ENCODE results near the gene TMEM132C. TPM values are rescaled to one million over a fixed set of nuclear protein-coding genes. Genes with fewer than 3 reads are reported as not detected.

Gene TMEM132C
- total RNA-seq, 1 donor from 2014 or later = not detected

- no peak overlapping the region for H3K27ac Mint-ChIP-seq
- H3K4me1 Mint-ChIP-seq (ENCODE audit: low read depth) = no peaks in the 10 kb centered on the region
- DNase-seq (ENCODE audit: low spot score) = no peak
- H3K27me3 Mint-ChIP-seq (ENCODE audit: low read depth) = no peaks in the 10 kb centered on the region
- no peaks in the 10 kb centered on the region for H3K36me3 Mint-ChIP-seq (ENCODE audit: low read depth)
- intact Hi-C loops (cut with micrococcal nuclease) = no loop called here
- peaks cover 11% of the 10 kb centered on the region for H3K9me3 Mint-ChIP-seq
- H3K4me3 Mint-ChIP-seq (ENCODE audit: low read depth) = no peak overlapping the region
These were observed 62.0 kb downstream of the TMEM132C start for GRCh38 chr12:128328961-128329360.

- no peak for DNase-seq (ENCODE audit: low spot score)
- intact Hi-C loops (cut with micrococcal nuclease) = no loop called here
- no peaks in the 10 kb centered on the region for H3K36me3 Mint-ChIP-seq (ENCODE audit: low read depth)
- no peaks in the 10 kb centered on the region for H3K27me3 Mint-ChIP-seq (ENCODE audit: low read depth)
- no peak overlapping the region for H3K4me3 Mint-ChIP-seq (ENCODE audit: low read depth)
- H3K27ac Mint-ChIP-seq = no peak overlapping the region
- H3K4me1 Mint-ChIP-seq (ENCODE audit: low read depth) = no peaks in the 10 kb centered on the region
- peaks cover 4% of the 10 kb centered on the region for H3K9me3 Mint-ChIP-seq
These were observed 69.5 kb downstream of the TMEM132C start for GRCh38 chr12:128336204-128337070.

GRCh38 chr12:128337071-128337345 is 70.0 kb downstream of the TMEM132C start:
- Mint-ChIP-seq H3K27ac (no peak overlapping the region), H3K4me1 (ENCODE audit: low read depth) (no peaks in the 10 kb centered on the region), H3K4me3 (ENCODE audit: low read depth) (no peak overlapping the region), H3K9me3 (peaks cover 4% of the 10 kb centered on the region), H3K27me3 (ENCODE audit: low read depth) (no peaks in the 10 kb centered on the region), H3K36me3 (ENCODE audit: low read depth) (no peaks in the 10 kb centered on the region)
- no peak for DNase-seq (ENCODE audit: low spot score)
- intact Hi-C loops (cut with micrococcal nuclease) = no loop called here

GRCh38 chr12:128337431-128338170 is 70.6 kb downstream of the TMEM132C start:
- DNase-seq (ENCODE audit: low spot score) = no peak
- no peak overlapping the region for H3K27ac Mint-ChIP-seq
- no peaks in the 10 kb centered on the region for H3K36me3 Mint-ChIP-seq (ENCODE audit: low read depth)
- no peaks in the 10 kb centered on the region for H3K4me1 Mint-ChIP-seq (ENCODE audit: low read depth)
- no peaks in the 10 kb centered on the region for H3K27me3 Mint-ChIP-seq (ENCODE audit: low read depth)
- intact Hi-C loops (cut with micrococcal nuclease) = no loop called here
- no peak overlapping the region for H3K4me3 Mint-ChIP-seq (ENCODE audit: low read depth)
- H3K9me3 Mint-ChIP-seq = peaks cover 4% of the 10 kb centered on the region

GRCh38 chr12:128338386-128339125 is 71.6 kb downstream of the TMEM132C start:
- Mint-ChIP-seq H3K27me3 (ENCODE audit: low read depth) (no peaks in the 10 kb centered on the region), H3K9me3 (peaks cover 4% of the 10 kb centered on the region)
- intact Hi-C loops (cut with micrococcal nuclease) = no loop called here

GRCh38 chr12:128339126-128339520 is 72.2 kb downstream of the TMEM132C start:
- Mint-ChIP-seq H3K9me3 (peaks cover 4% of the 10 kb centered on the region), H3K27ac (no peak overlapping the region), H3K4me3 (ENCODE audit: low read depth) (no peak overlapping the region), H3K27me3 (ENCODE audit: low read depth) (no peaks in the 10 kb centered on the region), H3K36me3 (ENCODE audit: low read depth) (no peaks in the 10 kb centered on the region), H3K4me1 (ENCODE audit: low read depth) (no peaks in the 10 kb centered on the region)
- intact Hi-C loops (cut with micrococcal nuclease) = no loop called here
- DNase-seq (ENCODE audit: low spot score) = no peak

More at GRCh38 chr12:128338386-128339125, 71.6 kb downstream of the TMEM132C start:
- Mint-ChIP-seq H3K27ac (no peak overlapping the region), H3K4me3 (ENCODE audit: low read depth) (no peak overlapping the region), H3K4me1 (ENCODE audit: low read depth) (no peaks in the 10 kb centered on the region), H3K36me3 (ENCODE audit: low read depth) (no peaks in the 10 kb centered on the region)
- no peak for DNase-seq (ENCODE audit: low spot score)

- no peak overlapping the region for H3K27ac Mint-ChIP-seq
- no peaks in the 10 kb centered on the region for H3K27me3 Mint-ChIP-seq (ENCODE audit: low read depth)
- peaks cover 8% of the 10 kb centered on the region for H3K9me3 Mint-ChIP-seq
- intact Hi-C loops (cut with micrococcal nuclease) = no loop called here
- H3K4me3 Mint-ChIP-seq (ENCODE audit: low read depth) = no peak overlapping the region
- DNase-seq (ENCODE audit: low spot score) = no peak
- no peaks in the 10 kb centered on the region for H3K36me3 Mint-ChIP-seq (ENCODE audit: low read depth)
- H3K4me1 Mint-ChIP-seq (ENCODE audit: low read depth) = no peaks in the 10 kb centered on the region
These were observed 72.7 kb downstream of the TMEM132C start for GRCh38 chr12:128339631-128340030.

GRCh38 chr12:128353301-128353700 is 86.3 kb downstream of the TMEM132C start:
- peaks cover 66% of the 10 kb centered on the region for H3K9me3 Mint-ChIP-seq
- H3K27me3 Mint-ChIP-seq (ENCODE audit: low read depth) = no peaks in the 10 kb centered on the region
- intact Hi-C loops (cut with micrococcal nuclease) = no loop called here
- no peak overlapping the region for H3K27ac Mint-ChIP-seq
- H3K4me1 Mint-ChIP-seq (ENCODE audit: low read depth) = no peaks in the 10 kb centered on the region
- no peak for DNase-seq (ENCODE audit: low spot score)
- H3K36me3 Mint-ChIP-seq (ENCODE audit: low read depth) = no peaks in the 10 kb centered on the region
- no peak overlapping the region for H3K4me3 Mint-ChIP-seq (ENCODE audit: low read depth)

GRCh38 chr12:128356547-128356946 is 89.6 kb downstream of the TMEM132C start:
- H3K27ac Mint-ChIP-seq = no peak overlapping the region
- no peaks in the 10 kb centered on the region for H3K27me3 Mint-ChIP-seq (ENCODE audit: low read depth)
- H3K4me3 Mint-ChIP-seq (ENCODE audit: low read depth) = no peak overlapping the region
- DNase-seq (ENCODE audit: low spot score) = no peak
- H3K36me3 Mint-ChIP-seq (ENCODE audit: low read depth) = no peaks in the 10 kb centered on the region
- intact Hi-C loops (cut with micrococcal nuclease) = no loop called here
- no peaks in the 10 kb centered on the region for H3K4me1 Mint-ChIP-seq (ENCODE audit: low read depth)
- peaks cover 43% of the 10 kb centered on the region for H3K9me3 Mint-ChIP-seq

GRCh38 chr12:128361400-128361995 is 94.5 kb downstream of the TMEM132C start:
- H3K27ac Mint-ChIP-seq = no peak overlapping the region
- no peak for DNase-seq (ENCODE audit: low spot score)
- H3K36me3 Mint-ChIP-seq (ENCODE audit: low read depth) = no peaks in the 10 kb centered on the region
- no peaks in the 10 kb centered on the region for H3K27me3 Mint-ChIP-seq (ENCODE audit: low read depth)
- H3K4me1 Mint-ChIP-seq (ENCODE audit: low read depth) = no peaks in the 10 kb centered on the region
- no peak overlapping the region for H3K4me3 Mint-ChIP-seq (ENCODE audit: low read depth)
- H3K9me3 Mint-ChIP-seq = peaks cover 4% of the 10 kb centered on the region
- intact Hi-C loops (cut with micrococcal nuclease) = no loop called here

- no peak overlapping the region for H3K27ac Mint-ChIP-seq
- H3K27me3 Mint-ChIP-seq (ENCODE audit: low read depth) = no peaks in the 10 kb centered on the region
- intact Hi-C loops (cut with micrococcal nuclease) = no loop called here
- no peaks in the 10 kb centered on the region for H3K9me3 Mint-ChIP-seq
- DNase-seq (ENCODE audit: low spot score) = no peak
- no peaks in the 10 kb centered on the region for H3K36me3 Mint-ChIP-seq (ENCODE audit: low read depth)
- no peak overlapping the region for H3K4me3 Mint-ChIP-seq (ENCODE audit: low read depth)
- no peaks in the 10 kb centered on the region for H3K4me1 Mint-ChIP-seq (ENCODE audit: low read depth)
These were observed 98.1 kb downstream of the TMEM132C start for GRCh38 chr12:128365032-128365431.

- H3K4me1 Mint-ChIP-seq (ENCODE audit: low read depth) = no peaks in the 10 kb centered on the region
- H3K4me3 Mint-ChIP-seq (ENCODE audit: low read depth) = no peak overlapping the region
- no peaks in the 10 kb centered on the region for H3K36me3 Mint-ChIP-seq (ENCODE audit: low read depth)
- H3K27me3 Mint-ChIP-seq (ENCODE audit: low read depth) = no peaks in the 10 kb centered on the region
- no peaks in the 10 kb centered on the region for H3K9me3 Mint-ChIP-seq
- no peak overlapping the region for H3K27ac Mint-ChIP-seq
- intact Hi-C loops (cut with micrococcal nuclease) = no loop called here
- DNase-seq (ENCODE audit: low spot score) = no peak
These were observed 98.8 kb downstream of the TMEM132C start for GRCh38 chr12:128365651-128366231.

All from activated T-helper 2 cell treated with anti-CD3 and anti-CD28 coated beads, Interferon-gamma antibody, Interleukin-2, Interleukin-4, amounts not matched to agents 10 μg/mL and 5 μg/mL and 100 μg/mL, durations not matched to agents 14 hours and 24 hours and 36 hours (primary cell).